Spleen (tissue), 7 donors: ENCODE results near the gene ANGPTL2.

Experiments used
- POLR2A ChIP-seq, 3 donors: fragments of 450-650 bp; IDR thresholded peaks; one replicate each; pipeline ENCODE4 v1.5.1; 2017; ENCODE audit warnings: antibody characterized with exemption in 3 of 3, mild to moderate bottlenecking in 1 of 3
- TF ChIP-seq, protein P1 (sequence below), 11 experiments: fragments of 200-600 bp in 7 of 11; fragments of 450-650 bp in 4 of 11; sonication (generic) in 4 of 11; IDR thresholded peaks in 8 of 11; conservative IDR thresholded peaks in 3 of 11; 1 replicate in 7 of 11; 2 replicates in 4 of 11; pipeline versions ENCODE4 v1.4.0 to v1.8.0; 2016 to 2021; ENCODE audit warnings: antibody characterized with exemption in 11 of 11, inconsistent platforms in 4 of 11, mild to moderate bottlenecking in 1 of 11
- donor health status: DM: no; HTN: no; CAD: no; lungs with moderate emphysema.
- donor health status: DM: no; HTN: no; CAD: no.
- donor health status: DM: no; HTN: no; CAD: no.

DNA sequence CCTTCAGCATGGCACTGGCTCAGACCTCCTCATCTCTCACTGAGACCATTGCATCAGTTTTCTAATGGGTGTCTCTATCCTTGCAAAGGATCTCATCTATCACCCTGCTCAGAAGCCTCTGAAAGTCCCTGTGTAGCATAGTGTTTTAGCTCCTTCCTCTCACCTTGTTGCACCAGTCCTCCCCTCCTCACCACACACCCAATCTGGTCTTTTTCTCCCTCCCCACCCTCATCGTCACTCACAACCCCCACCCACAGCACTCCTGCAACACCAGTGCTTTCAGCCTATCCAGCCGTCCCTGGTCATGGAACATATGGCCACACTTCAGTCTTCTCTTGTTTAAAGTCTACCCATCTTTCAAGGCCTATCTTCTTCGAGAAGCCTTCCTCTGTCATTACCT, 74.5 kb downstream of the ANGPTL2 start:
- TF ChIP-seq, protein P1, sequence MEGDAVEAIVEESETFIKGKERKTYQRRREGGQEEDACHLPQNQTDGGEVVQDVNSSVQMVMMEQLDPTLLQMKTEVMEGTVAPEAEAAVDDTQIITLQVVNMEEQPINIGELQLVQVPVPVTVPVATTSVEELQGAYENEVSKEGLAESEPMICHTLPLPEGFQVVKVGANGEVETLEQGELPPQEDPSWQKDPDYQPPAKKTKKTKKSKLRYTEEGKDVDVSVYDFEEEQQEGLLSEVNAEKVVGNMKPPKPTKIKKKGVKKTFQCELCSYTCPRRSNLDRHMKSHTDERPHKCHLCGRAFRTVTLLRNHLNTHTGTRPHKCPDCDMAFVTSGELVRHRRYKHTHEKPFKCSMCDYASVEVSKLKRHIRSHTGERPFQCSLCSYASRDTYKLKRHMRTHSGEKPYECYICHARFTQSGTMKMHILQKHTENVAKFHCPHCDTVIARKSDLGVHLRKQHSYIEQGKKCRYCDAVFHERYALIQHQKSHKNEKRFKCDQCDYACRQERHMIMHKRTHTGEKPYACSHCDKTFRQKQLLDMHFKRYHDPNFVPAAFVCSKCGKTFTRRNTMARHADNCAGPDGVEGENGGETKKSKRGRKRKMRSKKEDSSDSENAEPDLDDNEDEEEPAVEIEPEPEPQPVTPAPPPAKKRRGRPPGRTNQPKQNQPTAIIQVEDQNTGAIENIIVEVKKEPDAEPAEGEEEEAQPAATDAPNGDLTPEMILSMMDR (IDR thresholded peaks at IDR 0.05 in 8 of 11, conservative IDR thresholded peaks at IDR 0.05 in 3 of 11) = no peak
- TF ChIP-seq POLR2A (IDR thresholded peaks at IDR 0.05) = no peak
